Stimulated activated effector memory CD8-positive, alpha-beta T cell treated with anti-CD3 and anti-CD28 coated beads, Interleukin-12 subunit alpha, Interleukin-12 subunit beta, amount 100 ng/mL, for 72 hours (primary cell): ENCODE results near the gene PRLR.

ENCODE experiments used
- ATAC-seq: fragments of 150-1000 bp; cut with Tn5 transposase; 2 replicates; pipeline ENCODE4 v1.10.0; 2021
- DNase-seq, 2 donors: peaks; one replicate each; pipeline ENCODE4 v3.0.0; 2021 to 2022; ENCODE audit warnings: low spot score in 2 of 2
- H3K27ac Mint-ChIP-seq: one replicate; pipeline ENCODE4 v1.8.0; 2022; ENCODE audit warnings: mild to moderate bottlenecking, mixed read lengths
- H3K36me3 Mint-ChIP-seq: one replicate; pipeline ENCODE4 v1.8.0; 2022; ENCODE audit warnings: mild to moderate bottlenecking, mixed read lengths
- H3K4me1 Mint-ChIP-seq: one replicate; pipeline ENCODE4 v1.8.0; 2022; ENCODE audit warnings: mixed read lengths
- H3K4me3 Mint-ChIP-seq: one replicate; pipeline ENCODE4 v1.8.0; 2022; ENCODE audit warnings: mild to moderate bottlenecking, mixed read lengths
- H3K9me3 Mint-ChIP-seq: one replicate; pipeline ENCODE4 v1.8.0; 2022; ENCODE audit warnings: mixed read lengths

PRLR gene

DNA sequence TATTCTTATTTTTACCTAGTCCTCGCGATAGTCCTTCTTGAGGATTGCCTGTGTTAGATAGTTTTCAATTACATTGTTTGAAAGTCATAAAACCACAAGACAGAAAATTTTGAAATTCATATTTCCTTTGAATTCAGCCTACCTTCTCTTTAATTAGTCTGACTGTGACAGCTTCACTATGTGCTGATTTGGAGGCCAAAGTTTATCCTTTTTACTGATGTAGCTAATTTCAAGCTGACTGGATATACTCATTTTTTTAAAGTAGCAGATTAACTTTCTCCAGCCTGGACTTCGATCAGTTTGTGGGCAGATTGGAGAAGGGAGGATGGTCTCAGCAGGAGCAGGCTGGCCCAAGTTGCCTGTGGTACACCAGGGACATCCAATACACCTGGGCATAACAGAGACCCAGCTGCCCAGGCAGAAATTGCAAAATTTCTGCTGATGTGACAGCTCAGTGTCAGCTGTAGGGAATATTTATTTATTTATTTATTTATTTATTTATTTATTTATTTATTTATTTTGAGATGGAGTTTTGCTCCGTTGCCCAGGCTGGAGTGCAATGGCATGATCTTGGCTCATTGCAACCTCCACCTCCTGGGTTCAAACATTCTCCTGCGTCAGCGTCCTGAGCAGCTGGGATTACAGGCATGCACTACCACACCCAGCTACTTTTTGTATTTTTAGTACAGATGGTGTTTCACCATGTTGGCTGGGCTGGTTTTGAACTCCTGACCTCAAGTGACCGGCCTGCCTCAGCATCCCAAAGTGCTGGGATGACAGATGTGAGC is 206.7 kb downstream of the PRLR start:
- no peak overlapping the region for H3K4me3 Mint-ChIP-seq
- H3K36me3 Mint-ChIP-seq: no peaks in the 10 kb centered on the region
- no peaks in the 10 kb centered on the region for H3K4me1 Mint-ChIP-seq
- H3K27ac Mint-ChIP-seq: no peak overlapping the region
- DNase-seq (no peak), ATAC-seq (no peak)
- no peaks in the 10 kb centered on the region for H3K9me3 Mint-ChIP-seq

DNA sequence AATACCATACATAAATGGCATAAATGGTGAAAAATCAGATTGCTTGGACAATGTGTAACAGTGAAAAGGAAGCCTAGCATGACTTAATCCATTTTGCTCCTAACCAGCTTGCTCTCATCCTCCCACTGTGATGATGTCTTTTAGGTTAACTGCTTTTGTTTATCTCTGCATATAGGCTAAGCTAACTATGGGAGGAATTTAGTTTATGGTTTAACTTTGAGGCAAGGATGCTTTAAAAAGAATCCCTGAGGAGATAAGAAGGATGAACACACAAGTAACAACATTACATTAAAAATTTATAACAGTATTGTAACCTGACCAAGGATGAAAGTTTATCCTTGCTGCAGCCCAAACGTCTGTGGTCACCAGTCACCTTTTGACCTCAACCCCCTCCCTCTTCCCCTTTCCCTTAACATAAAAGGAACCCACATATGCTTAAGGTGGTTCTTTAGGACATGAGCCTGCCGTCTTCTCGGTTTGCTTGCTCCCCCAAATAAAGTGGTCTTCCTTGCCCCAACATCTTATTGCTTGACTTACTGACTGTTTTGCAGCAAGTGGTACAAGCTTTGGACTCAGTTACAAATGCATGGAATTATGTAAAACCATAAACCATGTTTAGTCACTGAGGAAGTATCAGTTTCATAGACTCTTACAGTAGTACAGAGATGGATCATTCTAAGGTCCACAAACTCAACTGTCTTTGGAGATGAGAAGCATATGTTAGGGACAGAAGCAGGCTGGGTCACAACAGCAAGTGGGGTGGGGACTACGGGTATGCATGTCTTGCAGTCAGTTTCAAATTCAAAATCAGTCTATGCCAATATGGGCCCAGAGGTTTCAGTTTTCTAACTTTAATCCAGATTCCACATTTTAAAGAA is 213.9 kb downstream of the PRLR start:
- H3K27ac Mint-ChIP-seq: no peak overlapping the region
- DNase-seq (no peak), ATAC-seq (peak; percentile 45)
- peaks cover 7% of the 10 kb centered on the region for H3K9me3 Mint-ChIP-seq
- no peaks in the 10 kb centered on the region for H3K36me3 Mint-ChIP-seq
- H3K4me1 Mint-ChIP-seq: no peaks in the 10 kb centered on the region
- no peak overlapping the region for H3K4me3 Mint-ChIP-seq

DNA sequence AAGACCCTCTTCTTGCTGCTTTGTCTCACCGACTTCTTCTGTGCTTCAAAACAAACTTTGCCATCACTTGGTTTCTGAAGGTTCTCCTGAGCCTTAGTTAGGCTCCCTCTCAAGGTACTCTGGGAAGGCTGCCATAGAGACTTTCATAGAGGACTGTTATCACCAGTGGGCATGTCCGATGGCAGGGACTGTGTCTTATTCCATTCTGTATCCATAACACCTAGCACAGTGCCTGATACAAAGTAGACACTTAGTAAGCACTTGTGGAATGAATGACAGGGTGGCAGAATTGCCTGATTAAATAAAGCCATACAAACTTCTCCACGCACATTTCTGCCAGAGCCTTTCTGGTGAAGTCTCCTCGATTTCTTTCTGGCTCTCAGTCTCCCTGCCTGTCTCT is 215.2 kb downstream of the PRLR start:
- DNase-seq (no peak), ATAC-seq (no peak)
- peaks cover 7% of the 10 kb centered on the region for H3K9me3 Mint-ChIP-seq

DNA sequence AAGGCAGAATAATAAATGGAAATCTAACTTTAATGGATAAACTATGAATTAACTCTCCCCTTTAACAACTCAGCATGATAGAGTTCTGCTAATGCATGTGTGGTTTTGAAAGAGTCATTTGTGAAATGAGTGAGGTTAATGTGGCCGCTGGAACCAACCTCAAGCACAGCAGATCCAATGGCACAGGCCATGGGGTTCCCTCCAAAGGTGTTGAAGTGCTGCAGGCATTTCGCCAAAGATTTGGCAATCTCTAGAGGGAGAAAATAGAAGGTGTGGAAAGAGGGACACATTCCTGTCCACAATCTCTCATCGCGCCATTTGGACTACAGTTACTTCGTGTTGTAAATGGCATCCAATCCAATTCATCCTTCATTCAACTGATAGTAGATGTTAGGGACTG is 217.5 kb downstream of the PRLR start:
- Mint-ChIP-seq H3K36me3 (no peaks in the 10 kb centered on the region), H3K9me3 (peaks cover 4% of the 10 kb centered on the region), H3K4me1 (no peaks in the 10 kb centered on the region), H3K27ac (no peak overlapping the region), H3K4me3 (no peak overlapping the region)
- no peak for DNase-seq
- no peak for ATAC-seq

More for the DNA sequence above, 215.2 kb downstream of the PRLR start:
- no peaks in the 10 kb centered on the region for H3K36me3 Mint-ChIP-seq
- no peak overlapping the region for H3K4me3 Mint-ChIP-seq
- H3K4me1 Mint-ChIP-seq: no peaks in the 10 kb centered on the region
- no peak overlapping the region for H3K27ac Mint-ChIP-seq

DNA sequence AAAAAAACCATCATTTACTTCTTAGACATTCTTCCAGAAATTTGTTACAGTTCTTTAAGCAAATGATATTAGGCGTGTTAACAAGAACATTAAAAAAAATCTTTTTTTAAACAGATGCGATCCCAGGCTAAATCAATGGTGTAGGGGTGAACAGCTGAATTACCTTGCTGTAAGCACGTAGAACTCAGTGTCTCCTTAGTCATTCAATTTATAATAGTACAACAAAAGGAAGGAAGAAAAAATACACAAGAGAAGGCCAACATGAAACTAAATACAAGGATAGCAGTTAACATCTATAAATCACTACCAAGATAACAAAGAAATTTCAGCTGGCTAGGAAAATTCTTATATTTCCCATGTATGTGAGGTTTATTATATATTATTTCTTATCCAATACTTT is 217.9 kb downstream of the PRLR start:
- no peaks in the 10 kb centered on the region for H3K4me1 Mint-ChIP-seq
- no peaks in the 10 kb centered on the region for H3K9me3 Mint-ChIP-seq
- H3K4me3 Mint-ChIP-seq: no peak overlapping the region
- no peak overlapping the region for H3K27ac Mint-ChIP-seq
- DNase-seq (no peak), ATAC-seq (no peak)
- H3K36me3 Mint-ChIP-seq: no peaks in the 10 kb centered on the region

DNA sequence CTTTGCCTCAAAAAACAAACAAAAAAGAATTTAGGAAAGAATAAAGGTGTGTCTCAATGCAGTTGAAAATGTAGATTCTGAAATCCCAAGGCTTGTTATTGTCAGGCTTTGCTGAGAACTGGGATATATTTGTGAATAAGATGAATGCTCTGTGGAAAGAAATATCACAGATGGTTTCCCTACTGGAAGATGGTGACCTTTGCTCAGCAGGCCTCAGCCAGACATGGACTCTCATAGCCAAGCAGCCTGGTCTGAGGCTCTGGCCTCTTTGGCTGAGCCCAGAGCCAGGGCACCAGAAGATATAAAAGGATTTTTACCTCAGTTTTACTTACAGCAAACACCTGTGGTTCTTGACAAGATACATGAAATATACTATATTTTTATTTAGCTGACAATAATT is 219.6 kb downstream of the PRLR start:
- Mint-ChIP-seq H3K36me3 (no peaks in the 10 kb centered on the region), H3K27ac (no peak overlapping the region), H3K4me3 (no peak overlapping the region), H3K4me1 (no peaks in the 10 kb centered on the region), H3K9me3 (no peaks in the 10 kb centered on the region)
- DNase-seq (no peak), ATAC-seq (no peak)

DNA sequence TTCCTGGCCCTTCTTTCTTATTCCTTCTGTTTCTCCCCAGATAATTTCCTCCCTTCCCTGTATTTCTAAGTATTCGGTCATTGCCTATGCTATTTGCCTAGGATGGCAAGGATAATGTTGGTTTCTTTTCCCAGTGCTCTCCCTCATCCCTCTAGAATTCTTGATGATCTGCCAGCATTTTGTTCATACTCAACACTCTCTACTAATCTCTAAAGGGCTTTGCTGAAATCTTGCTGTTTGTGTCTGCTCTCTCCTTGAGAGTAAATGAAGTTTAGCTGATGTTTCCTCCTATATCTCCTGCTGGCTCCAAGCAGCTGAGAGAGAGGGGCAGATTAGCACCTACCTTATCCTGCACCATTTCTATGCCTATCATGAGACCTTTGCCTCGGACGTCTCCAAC is 220.6 kb downstream of the PRLR start:
- no peak for DNase-seq
- Mint-ChIP-seq H3K27ac (no peak overlapping the region), H3K36me3 (no peaks in the 10 kb centered on the region), H3K9me3 (no peaks in the 10 kb centered on the region), H3K4me3 (no peak overlapping the region), H3K4me1 (no peaks in the 10 kb centered on the region)
- no peak for ATAC-seq

DNA sequence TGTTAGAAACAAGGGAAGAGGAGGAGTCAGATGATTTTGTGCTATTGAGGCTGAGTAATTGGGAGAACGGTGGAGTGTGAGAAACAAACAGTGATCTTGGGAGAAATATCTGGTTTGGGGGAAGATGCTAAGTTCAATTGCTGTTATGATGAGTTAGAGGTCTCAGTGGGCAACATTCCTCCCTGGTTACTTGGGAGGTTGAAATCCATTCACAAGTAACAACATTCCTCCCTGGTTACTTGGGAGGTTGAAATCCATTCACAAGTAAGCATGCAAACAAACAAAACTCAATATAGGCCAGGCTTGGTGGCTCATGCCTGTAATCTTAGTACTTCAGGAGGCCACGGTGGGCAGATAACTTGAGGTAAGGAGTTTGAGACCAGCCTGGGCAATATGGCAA is 221.3 kb downstream of the PRLR start:
- no peak for DNase-seq
- no peak overlapping the region for H3K27ac Mint-ChIP-seq
- H3K4me3 Mint-ChIP-seq: no peak overlapping the region

DNA sequence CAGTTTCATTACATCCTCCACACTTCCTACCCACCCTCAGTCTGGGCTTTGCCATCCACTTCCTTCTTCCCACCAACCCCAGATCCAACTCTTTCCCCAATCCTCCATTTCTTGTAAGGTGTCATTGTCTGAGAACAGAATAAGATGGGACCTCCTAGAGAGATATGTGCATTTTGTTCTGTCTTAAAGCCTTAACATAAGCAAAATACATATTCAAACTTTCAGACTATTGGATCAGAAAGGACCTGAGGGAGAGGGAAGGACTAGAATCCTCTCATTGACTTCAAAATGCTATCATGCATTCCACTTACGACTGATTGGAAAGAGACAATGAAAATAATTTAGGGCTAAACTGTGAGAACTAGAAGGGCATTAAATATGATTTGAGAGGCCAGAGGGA is 225.5 kb downstream of the PRLR start:
- ATAC-seq (no peak), DNase-seq (no peak)
- Mint-ChIP-seq H3K9me3 (no peaks in the 10 kb centered on the region), H3K4me3 (no peak overlapping the region), H3K4me1 (no peaks in the 10 kb centered on the region), H3K27ac (no peak overlapping the region), H3K36me3 (no peaks in the 10 kb centered on the region)

More for the DNA sequence above, 221.3 kb downstream of the PRLR start:
- no peak for ATAC-seq
- no peaks in the 10 kb centered on the region for H3K36me3 Mint-ChIP-seq
- H3K9me3 Mint-ChIP-seq: no peaks in the 10 kb centered on the region
- no peaks in the 10 kb centered on the region for H3K4me1 Mint-ChIP-seq

DNA sequence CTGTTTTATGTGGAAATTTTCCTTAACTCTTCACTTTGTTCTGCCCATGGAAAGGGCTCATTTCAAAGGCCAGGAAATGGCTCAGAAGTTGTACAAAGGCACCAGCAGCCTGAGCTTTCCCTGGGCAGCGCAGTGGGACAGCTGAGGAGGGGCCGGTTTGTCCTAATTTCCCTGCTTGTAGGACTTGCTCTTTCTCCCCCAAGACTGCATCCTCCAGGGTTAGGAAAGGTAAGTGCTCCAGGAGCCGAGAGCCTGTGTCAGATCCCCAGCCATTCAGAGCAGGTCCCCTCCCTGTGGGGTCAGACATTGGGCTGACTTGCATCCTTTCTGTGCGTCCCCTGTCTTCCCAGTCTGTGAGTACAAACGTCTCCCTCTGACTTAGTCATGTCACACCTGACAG is 226.1 kb downstream of the PRLR start:
- DNase-seq (no peak), ATAC-seq (no peak)
- no peaks in the 10 kb centered on the region for H3K36me3 Mint-ChIP-seq
- no peaks in the 10 kb centered on the region for H3K4me1 Mint-ChIP-seq
- H3K27ac Mint-ChIP-seq: no peak overlapping the region
- H3K4me3 Mint-ChIP-seq: no peak overlapping the region
- no peaks in the 10 kb centered on the region for H3K9me3 Mint-ChIP-seq

DNA sequence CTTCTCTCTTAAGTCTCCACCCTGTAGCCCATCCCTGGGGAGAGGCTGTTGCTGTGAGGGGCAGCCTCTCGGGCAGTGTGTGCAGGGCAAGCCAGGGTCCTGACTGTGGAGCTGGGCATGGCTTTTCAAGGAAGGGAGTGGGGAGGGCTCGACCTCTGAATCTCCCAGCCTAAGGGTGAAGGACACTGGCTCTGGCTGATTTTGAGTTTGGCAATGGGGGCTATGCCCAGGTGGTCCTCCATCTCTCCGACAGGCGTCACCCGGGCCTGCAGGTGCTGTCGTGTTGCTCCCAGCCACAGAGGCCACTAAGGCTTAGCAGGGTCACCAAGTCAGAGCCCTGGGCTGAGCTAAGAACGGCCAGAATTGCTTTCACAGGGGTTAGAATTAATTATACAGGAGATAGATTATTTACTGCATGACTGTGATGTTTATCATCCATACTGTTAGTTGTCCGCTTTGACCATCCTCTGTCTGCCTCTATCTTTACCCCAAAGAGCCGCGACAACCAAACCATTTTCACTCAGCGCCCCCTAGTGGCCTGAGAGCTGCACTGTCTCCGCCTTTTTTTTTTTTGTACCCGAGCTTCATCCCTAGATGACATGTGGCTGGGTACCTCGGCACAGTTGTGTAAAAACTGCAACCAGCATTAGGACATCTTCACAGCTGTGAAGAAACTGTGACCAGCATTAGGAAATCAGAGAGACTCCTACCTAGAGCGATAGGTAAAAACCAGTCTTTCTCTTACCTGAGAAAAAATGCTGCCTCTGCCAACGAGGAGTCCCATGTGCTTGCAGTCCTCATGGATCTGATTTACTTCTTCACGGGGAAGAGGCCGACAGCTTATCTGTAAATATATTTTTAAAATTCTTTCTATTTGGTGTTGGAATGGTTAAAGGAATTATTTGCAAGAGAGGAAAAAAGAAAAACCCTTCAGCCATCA is 227.0 kb downstream of the PRLR start:
- no peak overlapping the region for H3K27ac Mint-ChIP-seq
- H3K4me3 Mint-ChIP-seq: no peak overlapping the region
- ATAC-seq (peak; percentile 67), DNase-seq (peak; percentile 62 to 75)
- no peaks in the 10 kb centered on the region for H3K36me3 Mint-ChIP-seq
- no peaks in the 10 kb centered on the region for H3K9me3 Mint-ChIP-seq
- H3K4me1 Mint-ChIP-seq: no peaks in the 10 kb centered on the region

DNA sequence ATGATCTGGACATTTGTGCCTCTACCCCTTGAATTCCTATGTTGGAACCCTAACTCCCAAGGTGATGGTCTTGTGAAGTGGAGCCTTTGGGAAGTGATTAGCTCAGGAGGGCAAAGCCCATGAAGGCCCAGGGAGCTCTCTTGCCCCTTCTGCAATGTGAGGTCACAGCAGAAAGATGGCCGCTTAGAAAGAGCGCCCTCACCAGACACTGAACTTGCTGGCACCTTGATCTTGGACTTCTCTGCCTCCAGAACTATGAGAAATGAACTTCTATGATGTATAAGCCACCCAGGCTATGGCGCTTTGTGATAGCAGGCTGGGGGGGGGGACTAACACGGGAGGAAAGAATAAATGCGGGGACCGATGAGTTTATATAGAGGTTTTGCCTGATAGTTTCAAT is 227.8 kb downstream of the PRLR start:
- ATAC-seq (no peak), DNase-seq (no peak)
- Mint-ChIP-seq H3K36me3 (no peaks in the 10 kb centered on the region), H3K27ac (no peak overlapping the region), H3K4me1 (no peaks in the 10 kb centered on the region), H3K4me3 (no peak overlapping the region), H3K9me3 (no peaks in the 10 kb centered on the region)

DNA sequence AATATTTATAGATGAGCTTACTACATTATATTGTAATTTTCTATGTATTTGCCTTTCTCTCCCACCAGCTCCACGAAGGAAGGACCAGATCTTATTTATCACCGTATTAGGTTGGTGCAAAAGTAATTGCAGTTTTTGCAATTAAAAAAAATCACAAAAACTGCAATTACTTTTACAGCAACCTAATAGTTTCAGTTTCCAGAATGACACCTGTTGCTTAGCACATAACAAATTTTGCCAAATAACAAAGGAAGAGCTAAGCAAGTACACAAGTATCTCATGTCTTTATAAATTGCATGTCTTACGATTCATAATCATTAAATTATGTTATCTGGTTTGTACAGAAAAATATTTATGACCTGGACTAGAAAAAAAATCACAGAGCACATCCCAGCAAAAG is 228.4 kb downstream of the PRLR start:
- no peaks in the 10 kb centered on the region for H3K9me3 Mint-ChIP-seq
- DNase-seq: no peak
- no peaks in the 10 kb centered on the region for H3K4me1 Mint-ChIP-seq
- no peaks in the 10 kb centered on the region for H3K36me3 Mint-ChIP-seq
- H3K4me3 Mint-ChIP-seq: no peak overlapping the region
- ATAC-seq: no peak
- no peak overlapping the region for H3K27ac Mint-ChIP-seq
